Neural crest cell (in vitro differentiated cells): ENCODE data around the gene STARD8. TPM values are rescaled to one million over a fixed set of nuclear protein-coding genes. Genes with fewer than 3 reads are reported as not detected.

Experiments used
- DNase-seq: peaks from one replicate; pipeline ENCODE4 v3.0.0; 2021; ENCODE audit warnings: low read depth, mixed read lengths, low spot score
- H3K27ac Mint-ChIP-seq: one replicate; pipeline ENCODE4 v1.8.0; 2021; ENCODE audit warnings: mild to moderate bottlenecking, mixed read lengths; ENCODE audit not compliant: unreplicated experiment
- H3K27me3 Mint-ChIP-seq: 2 replicates; pipeline ENCODE4 v1.8.0; 2021; ENCODE audit warnings: low read depth, mild to moderate bottlenecking, mixed read lengths
- H3K36me3 Mint-ChIP-seq: 2 replicates; pipeline ENCODE4 v1.8.0; 2021; ENCODE audit warnings: low read depth, mild to moderate bottlenecking, mixed read lengths
- H3K4me1 Mint-ChIP-seq: 2 replicates; pipeline ENCODE4 v1.8.0; 2021; ENCODE audit warnings: mixed read lengths
- H3K4me3 Mint-ChIP-seq: one replicate; pipeline ENCODE4 v1.8.0; 2021; ENCODE audit warnings: mild to moderate bottlenecking, mixed read lengths
- H3K9me3 Mint-ChIP-seq: 2 replicates; pipeline ENCODE4 v1.8.0; 2021; ENCODE audit warnings: mixed read lengths
- total RNA-seq: library from RNA; stranded (reverse); gene quantifications from 2 replicates; pipeline ENCODE4 v1.2.1, GENCODE V29; 2021
- TF ChIP-seq, protein P1 (sequence below): fragments of 200-600 bp; sonication (generic); conservative IDR thresholded peaks from 2 replicates; pipeline ENCODE4 v1.5.0; 2021; ENCODE audit warnings: antibody characterized with exemption, mild to moderate bottlenecking

STARD8 gene
- total RNA-seq, 1 donor from 2014 or later = 1.8 TPM

DNA sequence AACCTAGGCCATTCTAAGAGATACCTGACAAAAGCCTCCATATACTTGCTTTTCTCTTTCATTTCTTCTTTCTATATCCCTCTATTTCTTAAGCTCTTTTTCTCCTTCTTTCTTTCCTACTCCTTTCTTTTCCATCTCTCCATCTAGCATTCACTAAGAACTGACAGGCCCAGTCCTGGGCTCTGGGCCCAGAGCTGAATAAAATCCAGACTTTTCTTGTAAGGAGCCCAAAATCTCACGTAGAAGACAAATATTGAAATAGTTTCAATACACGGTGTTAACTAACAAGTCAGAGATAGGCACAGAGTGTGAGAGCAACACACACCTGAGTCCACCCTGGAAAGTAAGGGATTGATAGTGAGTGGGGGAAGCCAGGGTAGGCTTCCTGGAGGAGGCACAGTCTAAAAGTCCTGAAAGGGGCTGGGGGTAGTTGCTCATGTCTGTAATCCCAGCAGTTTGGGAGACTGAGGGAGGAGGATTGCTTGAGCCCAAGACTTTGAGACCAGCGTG is 108.2 kb downstream of the STARD8 start:
- H3K36me3 Mint-ChIP-seq = no peaks in the 10 kb centered on the region
- H3K4me1 Mint-ChIP-seq = no peaks in the 10 kb centered on the region
- TF ChIP-seq, protein P1, sequence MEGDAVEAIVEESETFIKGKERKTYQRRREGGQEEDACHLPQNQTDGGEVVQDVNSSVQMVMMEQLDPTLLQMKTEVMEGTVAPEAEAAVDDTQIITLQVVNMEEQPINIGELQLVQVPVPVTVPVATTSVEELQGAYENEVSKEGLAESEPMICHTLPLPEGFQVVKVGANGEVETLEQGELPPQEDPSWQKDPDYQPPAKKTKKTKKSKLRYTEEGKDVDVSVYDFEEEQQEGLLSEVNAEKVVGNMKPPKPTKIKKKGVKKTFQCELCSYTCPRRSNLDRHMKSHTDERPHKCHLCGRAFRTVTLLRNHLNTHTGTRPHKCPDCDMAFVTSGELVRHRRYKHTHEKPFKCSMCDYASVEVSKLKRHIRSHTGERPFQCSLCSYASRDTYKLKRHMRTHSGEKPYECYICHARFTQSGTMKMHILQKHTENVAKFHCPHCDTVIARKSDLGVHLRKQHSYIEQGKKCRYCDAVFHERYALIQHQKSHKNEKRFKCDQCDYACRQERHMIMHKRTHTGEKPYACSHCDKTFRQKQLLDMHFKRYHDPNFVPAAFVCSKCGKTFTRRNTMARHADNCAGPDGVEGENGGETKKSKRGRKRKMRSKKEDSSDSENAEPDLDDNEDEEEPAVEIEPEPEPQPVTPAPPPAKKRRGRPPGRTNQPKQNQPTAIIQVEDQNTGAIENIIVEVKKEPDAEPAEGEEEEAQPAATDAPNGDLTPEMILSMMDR = no peak
- peaks cover 5% of the 10 kb centered on the region for H3K9me3 Mint-ChIP-seq
- no peak for DNase-seq
- H3K4me3 Mint-ChIP-seq = no peak overlapping the region
- no peaks in the 10 kb centered on the region for H3K27me3 Mint-ChIP-seq
- no peak overlapping the region for H3K27ac Mint-ChIP-seq

DNA sequence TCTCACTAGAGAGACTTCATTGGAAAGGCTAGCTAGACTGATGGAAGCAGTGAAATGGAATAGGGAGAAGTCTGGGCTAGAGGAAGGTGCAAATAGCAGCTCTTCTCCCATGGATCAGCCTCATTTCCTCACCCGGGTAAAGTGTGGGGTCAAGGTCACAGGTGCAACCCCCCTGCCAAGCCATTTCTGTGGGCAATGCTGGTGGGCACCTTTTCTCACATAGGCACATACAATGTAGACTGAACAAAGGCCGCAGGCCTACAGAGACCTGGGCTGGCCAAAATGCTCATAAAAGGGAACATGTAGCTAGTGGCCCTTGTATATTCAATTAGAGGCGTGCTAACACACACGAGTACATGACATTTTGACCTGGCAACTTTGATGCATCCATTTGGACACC is 109.9 kb downstream of the STARD8 start:
- no peak overlapping the region for H3K4me3 Mint-ChIP-seq
- no peak for DNase-seq
- TF ChIP-seq, protein P1 = no peak
- H3K27me3 Mint-ChIP-seq = no peaks in the 10 kb centered on the region
- H3K4me1 Mint-ChIP-seq = no peaks in the 10 kb centered on the region
- H3K9me3 Mint-ChIP-seq = peaks cover 5% of the 10 kb centered on the region
- no peak overlapping the region for H3K27ac Mint-ChIP-seq
- H3K36me3 Mint-ChIP-seq = no peaks in the 10 kb centered on the region

DNA sequence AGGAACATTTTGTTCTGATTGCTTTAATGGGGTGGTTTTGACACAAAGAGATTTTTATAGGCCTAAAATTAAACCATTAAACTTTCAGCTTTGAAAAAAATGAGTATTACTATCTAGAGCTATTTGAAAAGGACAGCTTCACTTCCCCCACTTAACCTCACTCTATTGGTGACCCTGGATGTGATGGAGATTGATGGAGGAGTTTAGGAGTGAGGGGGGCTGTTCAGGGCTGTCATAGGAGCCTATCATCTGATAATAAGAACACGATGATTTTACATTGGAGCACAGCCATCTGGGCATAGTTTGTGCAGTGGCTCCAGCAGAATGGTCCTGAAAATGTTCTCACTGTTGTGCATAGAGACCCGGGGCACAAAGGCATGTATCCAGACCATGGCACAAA is 110.3 kb downstream of the STARD8 start:
- H3K27me3 Mint-ChIP-seq = no peaks in the 10 kb centered on the region
- H3K4me1 Mint-ChIP-seq = no peaks in the 10 kb centered on the region
- no peak overlapping the region for H3K4me3 Mint-ChIP-seq
- H3K27ac Mint-ChIP-seq = no peak overlapping the region
- peaks cover 5% of the 10 kb centered on the region for H3K9me3 Mint-ChIP-seq
- no peak for DNase-seq
- TF ChIP-seq, protein P1 = no peak
- no peaks in the 10 kb centered on the region for H3K36me3 Mint-ChIP-seq

DNA sequence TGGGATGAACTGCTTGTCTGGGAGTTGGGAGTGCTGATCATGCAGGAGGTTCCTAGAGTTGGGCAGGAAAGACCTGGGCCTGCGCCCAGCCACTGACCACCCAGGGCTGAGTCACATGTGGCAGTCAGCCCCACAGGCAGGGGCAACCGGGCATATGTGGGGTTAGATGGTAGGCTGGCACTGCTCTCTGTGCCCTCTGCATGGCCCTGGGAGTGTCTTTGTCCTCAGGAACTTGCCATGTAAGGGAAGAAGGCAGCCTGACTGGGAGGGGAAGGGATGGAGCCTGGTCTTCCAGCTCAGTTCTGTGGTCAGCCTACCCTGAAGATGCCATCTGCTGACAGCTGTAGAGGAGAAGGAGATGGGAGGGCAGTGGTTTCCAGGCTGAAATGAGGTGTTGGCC is 111.2 kb downstream of the STARD8 start:
- TF ChIP-seq, protein P1 = no peak
- peaks cover 5% of the 10 kb centered on the region for H3K9me3 Mint-ChIP-seq
- no peaks in the 10 kb centered on the region for H3K36me3 Mint-ChIP-seq

DNA sequence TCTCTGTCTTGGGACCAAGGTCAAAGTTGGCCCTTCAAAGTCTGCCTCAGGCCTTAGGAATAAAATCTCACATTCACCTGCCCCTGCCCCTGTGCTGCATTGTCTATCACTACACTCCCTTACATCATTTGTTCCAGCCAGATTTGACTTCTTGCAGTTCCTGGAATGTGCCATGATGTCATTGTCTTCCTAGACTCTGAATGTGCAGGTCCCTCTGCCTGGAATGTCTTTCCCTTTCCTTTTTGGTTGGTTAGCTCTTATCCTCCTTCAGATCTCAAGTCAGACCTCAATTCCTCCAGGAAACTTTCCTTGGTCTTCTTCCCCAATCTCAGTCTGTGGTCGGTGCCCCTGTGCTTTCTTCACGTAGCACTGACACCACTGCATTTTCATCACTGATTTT is 113.6 kb downstream of the STARD8 start:
- Mint-ChIP-seq H3K9me3 (no peaks in the 10 kb centered on the region), H3K4me3 (no peak overlapping the region), H3K27ac (no peak overlapping the region), H3K36me3 (no peaks in the 10 kb centered on the region), H3K4me1 (no peaks in the 10 kb centered on the region), H3K27me3 (no peaks in the 10 kb centered on the region)
- TF ChIP-seq, protein P1 = no peak
- DNase-seq = no peak

More for the DNA sequence above, 111.2 kb downstream of the STARD8 start:
- Mint-ChIP-seq H3K27me3 (no peaks in the 10 kb centered on the region), H3K4me3 (no peak overlapping the region), H3K27ac (no peak overlapping the region), H3K4me1 (no peaks in the 10 kb centered on the region)
- no peak for DNase-seq
